Activated CD8-positive, alpha-beta memory T cell treated with anti-CD3 and anti-CD28 coated beads, Interleukin-2, amount 50 U/mL, for 4 hours (primary cell): ENCODE measurements around the gene SLC35F1.

Source experiments
- DNase-seq: peaks from one replicate; pipeline ENCODE4 v3.0.0-alpha.2; 2020

SLC35F1 gene

GRCh38 chr6:118128755-118129154 lies 221.7 kb downstream of the SLC35F1 start:
- no peak for DNase-seq

GRCh38 chr6:118134206-118134605 lies 227.1 kb downstream of the SLC35F1 start:
- no peak for DNase-seq

- DNase-seq = no peak
Measured at GRCh38 chr6:118134736-118135135, 227.7 kb downstream of the SLC35F1 start.

- DNase-seq = no peak
Measured at GRCh38 chr6:118135371-118135770, 228.3 kb downstream of the SLC35F1 start.

GRCh38 chr6:118141211-118141610 lies 234.1 kb downstream of the SLC35F1 start:
- DNase-seq = no peak

- DNase-seq = no peak
Measured at GRCh38 chr6:118146584-118146983, 239.5 kb downstream of the SLC35F1 start.

GRCh38 chr6:118147511-118147910 lies 240.4 kb downstream of the SLC35F1 start:
- DNase-seq = no peak

- no peak for DNase-seq
Measured at GRCh38 chr6:118148561-118148960, 241.5 kb downstream of the SLC35F1 start.

- no peak for DNase-seq
Measured at GRCh38 chr6:118152524-118152923, 245.5 kb downstream of the SLC35F1 start.

- no peak for DNase-seq
Measured at GRCh38 chr6:118161343-118161742, 254.3 kb downstream of the SLC35F1 start.

GRCh38 chr6:118163542-118163941 lies 256.5 kb downstream of the SLC35F1 start:
- DNase-seq = no peak

GRCh38 chr6:118165500-118165899 lies 258.4 kb downstream of the SLC35F1 start:
- DNase-seq = no peak

- DNase-seq = no peak
Measured at GRCh38 chr6:118168421-118168820, 261.4 kb downstream of the SLC35F1 start.

- no peak for DNase-seq
Measured at GRCh38 chr6:118171852-118172251, 264.8 kb downstream of the SLC35F1 start.

- DNase-seq = no peak
Measured at GRCh38 chr6:118174071-118174470, 267.0 kb downstream of the SLC35F1 start.

GRCh38 chr6:118177720-118178119 lies 270.7 kb downstream of the SLC35F1 start:
- no peak for DNase-seq

GRCh38 chr6:118179048-118179447 lies 272.0 kb downstream of the SLC35F1 start:
- no peak for DNase-seq

GRCh38 chr6:118186672-118187567 lies 279.9 kb downstream of the SLC35F1 start:
- DNase-seq = no peak

- no peak for DNase-seq
Measured at GRCh38 chr6:118187568-118188164, 280.6 kb downstream of the SLC35F1 start.

GRCh38 chr6:118188561-118188960 lies 281.5 kb downstream of the SLC35F1 start:
- no peak for DNase-seq

GRCh38 chr6:118197539-118197938 lies 290.5 kb downstream of the SLC35F1 start:
- no peak for DNase-seq

- no peak for DNase-seq
Measured at GRCh38 chr6:118198746-118199145, 291.7 kb downstream of the SLC35F1 start.

GRCh38 chr6:118200160-118200559 lies 293.1 kb downstream of the SLC35F1 start:
- no peak for DNase-seq

GRCh38 chr6:118202517-118202916 lies 295.5 kb downstream of the SLC35F1 start:
- DNase-seq = no peak
